HG02970 (cell line): Measurements from ENCODE around the gene NOS2.
"Not testable (repeated sequence)": the region's sequence is repeated elsewhere in the genome, so short reads cannot be mapped to it uniquely, and the experiment has no call there.

Experiments
- ATAC-seq: cut with Tn5 transposase; IDR thresholded peaks from one replicate; pipeline ENCODE4 v1.9.1; 2021; ENCODE audit warnings: mild to moderate bottlenecking, moderate library complexity, moderate number of reproducible peaks; ENCODE audit not compliant: unreplicated experiment, low FRiP score

Gene NOS2

DNA sequence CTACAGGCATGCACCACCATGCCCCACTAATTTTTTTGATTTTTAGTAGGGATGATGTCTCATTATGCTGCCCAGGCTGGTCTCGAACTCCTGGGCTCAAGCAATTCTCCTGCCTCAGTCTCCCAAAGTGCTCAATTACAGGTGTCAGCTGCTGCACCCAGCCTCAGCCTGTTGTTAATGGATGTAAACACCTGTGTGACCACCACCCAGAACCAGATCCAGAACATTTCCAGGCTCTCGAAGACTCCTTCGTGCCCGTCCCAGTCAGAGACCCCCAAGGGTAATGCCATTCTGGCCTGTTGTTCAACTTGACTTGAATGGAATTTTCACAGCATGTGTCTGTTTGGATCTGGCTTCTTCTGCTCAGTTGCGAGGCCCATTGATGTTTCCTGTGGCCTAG lies 59.8 kb downstream of the NOS2 start:
- not testable (repeated sequence) for ATAC-seq

DNA sequence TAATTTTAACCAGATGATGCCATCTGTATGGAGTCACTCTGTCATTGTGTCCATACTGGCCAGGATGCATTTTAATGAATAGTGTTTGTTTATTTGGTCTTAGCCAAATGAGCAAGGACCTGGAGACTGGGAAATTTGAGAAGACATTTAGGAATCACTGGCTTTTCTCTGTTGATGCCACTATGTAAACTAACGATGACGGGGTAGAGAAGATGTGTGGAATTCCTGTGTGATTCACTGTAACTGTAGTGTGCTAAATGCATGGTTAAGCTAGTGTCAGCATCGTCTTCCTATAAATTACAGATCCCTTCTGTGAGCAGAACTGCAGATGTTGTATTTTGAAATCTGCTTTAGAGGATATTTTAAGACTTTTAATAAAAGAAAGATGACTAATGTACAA lies 66.6 kb downstream of the NOS2 start:
- ATAC-seq: no peak

DNA sequence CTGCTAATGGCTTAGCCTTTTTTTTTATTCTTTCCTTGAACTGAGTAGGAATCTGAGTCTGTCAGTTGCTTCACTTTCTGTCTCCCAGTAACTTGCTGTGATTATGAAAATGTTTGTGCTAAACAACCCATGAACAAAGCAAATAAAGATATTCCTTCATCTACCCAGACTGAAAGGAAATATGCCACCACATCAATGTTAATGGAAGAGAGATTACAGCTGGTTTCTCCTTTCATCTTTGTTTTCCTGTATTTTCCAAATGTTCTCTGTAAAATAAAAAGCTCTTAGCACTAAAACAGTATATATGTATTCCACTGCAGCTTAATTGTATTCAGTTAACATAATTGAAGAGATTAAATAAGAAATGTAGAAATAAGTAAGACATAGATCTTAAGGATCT lies 67.6 kb downstream of the NOS2 start:
- ATAC-seq: not testable (repeated sequence)

DNA sequence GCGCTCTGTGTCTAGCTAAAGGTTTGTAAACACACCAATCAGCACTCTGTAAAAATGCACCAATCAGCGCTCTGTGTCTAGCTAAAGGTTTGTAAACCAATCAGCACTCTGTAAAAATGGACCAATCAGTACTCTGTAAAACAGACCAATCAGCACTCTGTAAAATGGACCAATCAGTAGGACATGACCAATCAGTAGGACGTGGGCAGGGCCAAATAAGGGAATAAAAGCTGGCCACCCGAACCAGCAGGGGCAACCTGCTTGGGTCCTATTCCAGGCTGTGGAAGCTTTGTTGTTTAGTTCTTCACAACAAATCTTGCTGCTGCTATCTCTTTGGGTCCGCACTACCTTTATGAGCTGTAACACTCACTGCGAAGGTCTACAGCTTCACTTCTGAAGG lies 74.3 kb downstream of the NOS2 start:
- not testable (repeated sequence) for ATAC-seq

GRCh38 chr17:27721797-27722196 lies 78.5 kb downstream of the NOS2 start:
- ATAC-seq: no peak
